ENCODE results near the gene SLC22A2. TPM values are rescaled to one million over a fixed set of nuclear protein-coding genes. Genes with fewer than 3 reads are reported as not detected.

SLC22A2 gene
- total and polyA plus RNA-seq, 9 of the 15 experiments (the other 6 are each of a cell fraction or from before 2014, with no cell fraction given) = not detected

DNA sequence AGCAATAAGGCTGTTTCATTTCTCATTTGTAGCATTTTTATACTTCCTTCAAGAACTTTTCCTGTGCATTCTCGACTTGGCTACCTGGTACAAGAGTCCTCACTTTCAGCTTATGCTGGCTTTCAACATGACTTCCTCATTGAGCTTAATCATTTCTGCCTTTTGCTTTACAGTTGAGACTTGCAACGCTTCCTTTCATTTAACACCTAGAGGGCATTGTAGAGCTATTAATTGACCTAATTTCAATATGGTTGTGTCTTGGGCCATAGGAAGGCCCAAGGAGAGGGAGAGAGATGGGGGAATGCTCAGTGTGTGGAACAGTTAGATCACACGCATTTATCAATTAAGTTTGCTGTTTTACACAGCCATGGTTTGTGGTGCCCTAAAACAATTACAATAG lies 37.2 kb downstream of the SLC22A2 start (continued):
- TF ChIP-seq, protein P1, sequence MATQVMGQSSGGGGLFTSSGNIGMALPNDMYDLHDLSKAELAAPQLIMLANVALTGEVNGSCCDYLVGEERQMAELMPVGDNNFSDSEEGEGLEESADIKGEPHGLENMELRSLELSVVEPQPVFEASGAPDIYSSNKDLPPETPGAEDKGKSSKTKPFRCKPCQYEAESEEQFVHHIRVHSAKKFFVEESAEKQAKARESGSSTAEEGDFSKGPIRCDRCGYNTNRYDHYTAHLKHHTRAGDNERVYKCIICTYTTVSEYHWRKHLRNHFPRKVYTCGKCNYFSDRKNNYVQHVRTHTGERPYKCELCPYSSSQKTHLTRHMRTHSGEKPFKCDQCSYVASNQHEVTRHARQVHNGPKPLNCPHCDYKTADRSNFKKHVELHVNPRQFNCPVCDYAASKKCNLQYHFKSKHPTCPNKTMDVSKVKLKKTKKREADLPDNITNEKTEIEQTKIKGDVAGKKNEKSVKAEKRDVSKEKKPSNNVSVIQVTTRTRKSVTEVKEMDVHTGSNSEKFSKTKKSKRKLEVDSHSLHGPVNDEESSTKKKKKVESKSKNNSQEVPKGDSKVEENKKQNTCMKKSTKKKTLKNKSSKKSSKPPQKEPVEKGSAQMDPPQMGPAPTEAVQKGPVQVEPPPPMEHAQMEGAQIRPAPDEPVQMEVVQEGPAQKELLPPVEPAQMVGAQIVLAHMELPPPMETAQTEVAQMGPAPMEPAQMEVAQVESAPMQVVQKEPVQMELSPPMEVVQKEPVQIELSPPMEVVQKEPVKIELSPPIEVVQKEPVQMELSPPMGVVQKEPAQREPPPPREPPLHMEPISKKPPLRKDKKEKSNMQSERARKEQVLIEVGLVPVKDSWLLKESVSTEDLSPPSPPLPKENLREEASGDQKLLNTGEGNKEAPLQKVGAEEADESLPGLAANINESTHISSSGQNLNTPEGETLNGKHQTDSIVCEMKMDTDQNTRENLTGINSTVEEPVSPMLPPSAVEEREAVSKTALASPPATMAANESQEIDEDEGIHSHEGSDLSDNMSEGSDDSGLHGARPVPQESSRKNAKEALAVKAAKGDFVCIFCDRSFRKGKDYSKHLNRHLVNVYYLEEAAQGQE (IDR thresholded peaks at IDR 0.05; ENCODE audit: borderline replicate concordance) = 0 out of 2 replicates have a peak, but pooled peaks have one; percentile 4
- TF ChIP-seq, protein P1 (CRISPR knock-in tag; IDR thresholded peaks at IDR 0.05; ENCODE audit: low read depth) = no peak

DNA sequence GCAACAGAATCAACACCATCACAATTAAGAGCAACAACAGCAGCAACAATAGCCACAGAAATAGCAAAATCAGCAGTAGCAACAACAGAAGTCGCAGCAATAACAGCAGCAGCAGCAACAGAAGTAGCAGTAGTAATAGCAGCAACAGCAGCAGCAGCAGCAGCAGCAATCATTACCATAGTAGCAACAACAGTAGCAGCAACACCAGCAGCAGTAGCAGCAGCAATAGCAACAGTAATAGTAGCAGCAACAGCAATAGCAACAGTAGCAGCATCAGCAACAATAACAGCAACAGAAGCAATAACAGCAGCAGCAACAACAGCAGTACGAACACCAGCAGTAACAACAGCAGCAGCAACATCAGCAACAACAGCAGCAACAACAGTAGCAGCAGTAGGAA lies 39.8 kb downstream of the SLC22A2 start:
- no peaks in the 10 kb centered on the region for H3K27me3 ChIP-seq (ENCODE audit: control insufficient read depth in 2 of 2, insufficient read depth in 2 of 2, low read length in 2 of 2)
- H3K79me2 ChIP-seq (ENCODE audit: control insufficient read depth, insufficient read depth, low read length) = no peaks in the 10 kb centered on the region
- BruUV-seq (replicated peaks) = no TSS peak
- no peaks in the 10 kb centered on the region for H3K9me1 ChIP-seq (ENCODE audit: control insufficient read depth, insufficient read depth, low read length)
- no peak overlapping the region for H3K27ac ChIP-seq (ENCODE audit: extremely low read depth, low read depth, low read length)
- in situ Hi-C loops (cut with MboI) = no loop called here
- intact Hi-C loops (cut with micrococcal nuclease) = no loop called here
- FAIRE-seq (no peak), ATAC-seq (no peak), DNase-seq (ENCODE audit: extremely low read depth in 1 of 4, low spot score in 3 of 4) (no peak)
- H3K4me2 ChIP-seq (ENCODE audit: insufficient read depth, low read length) = no peak overlapping the region
- no peak overlapping the region for H3K9ac ChIP-seq (ENCODE audit: insufficient read depth in 1 of 2, low read depth in 2 of 2, low read length in 2 of 2)
- CTCF ChIA-PET (ENCODE audit: low intra/inter-chr PET ratio) = no interaction called here
- no peaks in the 10 kb centered on the region for H4K20me1 ChIP-seq (replicated peaks; ENCODE audit: control insufficient read depth, insufficient read depth, low read length)
- H3K4me3 ChIP-seq = no peak overlapping the region
- H2AFZ ChIP-seq (ENCODE audit: low read depth, low read length) = no peak overlapping the region
- TF ChIP-seq SREBF2 (CRISPR knock-in tag; IDR thresholded peaks at IDR 0.05) (no peak), RBFOX2 (IDR thresholded peaks at IDR 0.05; ENCODE audit: low read depth, low read length) (no peak), FOS (IDR thresholded peaks at IDR 0.05; ENCODE audit: extremely low read depth, insufficient read length) (no peak), NR2F6 (CRISPR knock-in tag; IDR thresholded peaks at IDR 0.05) (no peak)
- TF ChIP-seq, protein P2, sequence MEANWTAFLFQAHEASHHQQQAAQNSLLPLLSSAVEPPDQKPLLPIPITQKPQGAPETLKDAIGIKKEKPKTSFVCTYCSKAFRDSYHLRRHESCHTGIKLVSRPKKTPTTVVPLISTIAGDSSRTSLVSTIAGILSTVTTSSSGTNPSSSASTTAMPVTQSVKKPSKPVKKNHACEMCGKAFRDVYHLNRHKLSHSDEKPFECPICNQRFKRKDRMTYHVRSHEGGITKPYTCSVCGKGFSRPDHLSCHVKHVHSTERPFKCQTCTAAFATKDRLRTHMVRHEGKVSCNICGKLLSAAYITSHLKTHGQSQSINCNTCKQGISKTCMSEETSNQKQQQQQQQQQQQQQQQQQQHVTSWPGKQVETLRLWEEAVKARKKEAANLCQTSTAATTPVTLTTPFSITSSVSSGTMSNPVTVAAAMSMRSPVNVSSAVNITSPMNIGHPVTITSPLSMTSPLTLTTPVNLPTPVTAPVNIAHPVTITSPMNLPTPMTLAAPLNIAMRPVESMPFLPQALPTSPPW (CRISPR knock-in tag; IDR thresholded peaks at IDR 0.05) = no peak
- TF ChIP-seq, protein P3, sequence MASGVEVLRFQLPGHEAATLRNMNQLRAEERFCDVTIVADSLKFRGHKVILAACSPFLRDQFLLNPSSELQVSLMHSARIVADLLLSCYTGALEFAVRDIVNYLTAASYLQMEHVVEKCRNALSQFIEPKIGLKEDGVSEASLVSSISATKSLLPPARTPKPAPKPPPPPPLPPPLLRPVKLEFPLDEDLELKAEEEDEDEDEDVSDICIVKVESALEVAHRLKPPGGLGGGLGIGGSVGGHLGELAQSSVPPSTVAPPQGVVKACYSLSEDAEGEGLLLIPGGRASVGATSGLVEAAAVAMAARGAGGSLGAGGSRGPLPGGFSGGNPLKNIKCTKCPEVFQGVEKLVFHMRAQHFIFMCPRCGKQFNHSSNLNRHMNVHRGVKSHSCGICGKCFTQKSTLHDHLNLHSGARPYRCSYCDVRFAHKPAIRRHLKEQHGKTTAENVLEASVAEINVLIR (CRISPR knock-in tag; IDR thresholded peaks at IDR 0.05) = no peak
- H3K9me3 ChIP-seq (replicated peaks; ENCODE audit: control insufficient read depth, insufficient read depth, low read depth, low read length) = peaks cover 10% of the 10 kb centered on the region
- WGBS (ENCODE audit: insufficient coverage, low coverage, missing lambda C conversion rate) = 0% methylated on average over 2 of the region's 2 CpGs
- no peaks in the 10 kb centered on the region for H3K4me1 ChIP-seq (replicated peaks in 1 of 2; ENCODE audit: control insufficient read depth in 2 of 2, insufficient read depth in 2 of 2, low read length in 2 of 2)
- POLR2A ChIA-PET = no interaction called here
- H3K36me3 ChIP-seq (ENCODE audit: control insufficient read depth, insufficient read depth, low read length) = no peaks in the 10 kb centered on the region

Data from K562 (cell line).